ENCODE data around the gene SLC7A10.

GRCh38 chr19:33208371-33208895, 17.2 kb downstream of the SLC7A10 start:
- TF ChIP-seq CTCF (IDR thresholded peaks at IDR 0.05; ENCODE audit: low read depth, low read length, poor library complexity, severe bottlenecking) (no peak), EZH2phosphoT487 (IDR thresholded peaks at IDR 0.05; ENCODE audit: borderline replicate concordance, low read length) (no peak)
